HG03469 (cell line): ENCODE data around the gene SEZ6L.

Experiments
- ATAC-seq: cut with Tn5 transposase; IDR thresholded peaks from one replicate; pipeline ENCODE4 v1.9.1; 2021; ENCODE audit warnings: mild to moderate bottlenecking, moderate library complexity, moderate number of reproducible peaks; ENCODE audit not compliant: unreplicated experiment

Gene SEZ6L

DNA sequence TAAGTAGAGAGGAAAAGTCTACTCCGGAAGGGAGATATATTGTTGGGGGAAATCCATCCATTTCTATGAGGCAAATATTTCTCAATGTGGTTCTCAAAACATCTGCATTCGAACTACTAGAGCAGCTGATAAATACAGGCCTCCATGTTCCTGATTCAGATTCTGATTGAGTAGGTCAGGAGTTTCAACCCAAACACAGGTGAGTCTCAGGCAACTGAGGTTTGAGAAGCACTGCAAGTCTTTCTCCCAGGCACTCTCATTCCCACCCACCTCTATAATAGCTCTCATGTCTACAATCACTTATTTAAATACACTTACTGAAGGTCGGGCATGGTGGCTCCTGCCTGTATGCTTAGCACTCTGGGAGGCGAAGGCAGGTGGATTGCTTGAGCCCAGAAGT, 245.1 kb downstream of the SEZ6L start:
- ATAC-seq = no peak

DNA sequence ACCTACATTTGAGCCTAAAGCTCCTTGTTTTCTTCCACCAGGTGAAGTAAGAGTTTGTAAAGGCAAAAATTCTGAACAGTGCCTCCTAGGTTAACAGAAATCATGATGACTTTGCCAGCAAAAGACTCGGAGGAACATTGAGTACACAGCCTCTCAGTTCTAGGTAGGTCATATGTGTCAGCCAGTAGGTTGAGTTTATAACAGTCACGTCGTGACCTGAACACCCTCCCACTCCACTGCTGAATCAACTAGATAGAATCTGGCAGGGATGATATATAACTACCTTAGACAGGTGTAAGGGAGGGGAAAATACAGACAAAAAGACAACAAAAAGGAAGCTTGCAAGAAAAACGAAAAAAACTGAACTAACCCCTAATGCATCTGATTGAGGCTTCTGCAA, 247.0 kb downstream of the SEZ6L start:
- ATAC-seq = no peak

DNA sequence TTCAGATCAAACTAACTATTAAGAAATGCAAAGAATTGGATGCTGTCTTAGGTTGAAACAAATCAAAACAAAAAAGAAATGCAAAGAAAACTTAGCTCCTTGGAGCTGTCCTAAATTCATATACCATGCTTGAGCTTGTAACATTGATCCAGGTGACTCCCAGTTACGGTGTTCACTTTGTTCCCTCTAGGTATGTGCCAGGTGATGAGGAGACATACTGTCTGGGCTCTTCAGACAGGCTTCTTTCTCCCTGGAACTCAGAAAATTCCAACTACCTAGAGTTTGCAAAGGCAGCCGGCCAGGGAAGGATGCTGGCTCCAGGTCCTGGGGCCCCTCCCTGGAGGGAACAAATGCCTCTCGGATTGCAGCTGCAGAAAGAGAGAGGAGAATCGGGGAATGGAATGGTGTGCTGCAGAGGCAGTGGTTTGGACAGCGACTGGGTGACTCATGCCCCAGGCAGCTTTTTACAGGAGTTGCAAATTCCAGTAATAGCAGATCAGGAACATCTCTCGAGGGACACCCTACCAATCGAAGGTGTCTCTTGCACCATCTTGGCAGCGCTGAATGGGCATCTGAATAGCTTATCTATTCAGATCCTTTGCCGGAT, 247.5 kb downstream of the SEZ6L start:
- no peak for ATAC-seq

DNA sequence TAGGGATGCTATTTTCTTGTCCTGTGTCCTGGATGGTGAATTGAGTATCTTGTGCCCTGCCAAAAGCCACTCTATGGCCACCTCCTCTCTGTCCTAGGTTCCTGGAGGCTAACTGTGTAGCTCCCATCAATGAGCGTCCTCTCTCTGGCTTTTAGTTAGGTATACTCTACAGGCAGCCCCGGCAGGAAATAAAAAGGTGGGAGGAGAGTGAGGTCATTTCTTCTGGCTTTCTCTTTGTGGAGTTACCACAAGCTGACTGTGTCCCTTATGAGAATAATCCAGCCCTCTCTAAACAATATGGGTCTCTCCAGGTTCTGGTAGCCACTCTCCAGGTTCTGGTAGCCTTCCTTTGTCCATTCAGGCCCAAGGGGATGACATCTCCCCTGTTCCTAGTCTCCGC, 248.1 kb downstream of the SEZ6L start:
- ATAC-seq = no peak

DNA sequence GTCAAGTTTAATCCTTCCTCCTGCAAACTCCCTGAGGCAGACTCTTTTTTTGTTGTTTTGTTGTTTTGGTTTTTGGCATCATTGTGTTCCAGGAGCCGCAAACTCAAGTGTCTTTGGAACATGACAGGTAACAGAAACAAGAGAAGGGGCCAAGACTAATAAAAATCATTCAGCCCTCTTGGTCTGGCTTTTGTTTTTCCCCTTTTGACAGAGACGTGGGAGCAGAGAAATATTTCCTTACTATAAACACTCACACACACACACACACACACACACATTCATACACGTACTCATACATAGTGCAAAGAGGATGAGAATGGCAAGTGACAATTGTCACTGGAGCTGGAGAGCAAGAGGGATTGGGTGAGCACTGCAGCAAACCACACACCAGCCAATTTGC, 249.4 kb downstream of the SEZ6L start:
- no peak for ATAC-seq

DNA sequence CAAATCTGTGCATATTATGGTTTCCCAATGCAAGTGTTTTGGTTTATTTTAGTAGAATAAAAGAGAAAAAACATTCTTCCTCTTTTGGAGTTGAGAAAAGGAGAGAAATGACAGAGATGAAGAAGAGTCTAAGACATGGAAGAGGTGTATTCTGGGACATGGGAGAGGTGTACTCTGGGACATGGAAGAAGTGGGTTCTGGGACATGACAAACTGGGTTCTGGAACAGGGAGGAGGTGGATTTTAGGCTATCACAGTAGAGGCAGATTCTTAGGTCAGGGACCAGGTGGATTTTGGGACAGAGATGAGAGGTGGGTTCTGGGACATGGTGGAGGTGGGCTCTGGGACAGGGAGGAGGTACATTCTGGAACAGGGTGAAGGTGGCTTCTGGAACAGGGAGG, 257.7 kb downstream of the SEZ6L start:
- no peak for ATAC-seq

DNA sequence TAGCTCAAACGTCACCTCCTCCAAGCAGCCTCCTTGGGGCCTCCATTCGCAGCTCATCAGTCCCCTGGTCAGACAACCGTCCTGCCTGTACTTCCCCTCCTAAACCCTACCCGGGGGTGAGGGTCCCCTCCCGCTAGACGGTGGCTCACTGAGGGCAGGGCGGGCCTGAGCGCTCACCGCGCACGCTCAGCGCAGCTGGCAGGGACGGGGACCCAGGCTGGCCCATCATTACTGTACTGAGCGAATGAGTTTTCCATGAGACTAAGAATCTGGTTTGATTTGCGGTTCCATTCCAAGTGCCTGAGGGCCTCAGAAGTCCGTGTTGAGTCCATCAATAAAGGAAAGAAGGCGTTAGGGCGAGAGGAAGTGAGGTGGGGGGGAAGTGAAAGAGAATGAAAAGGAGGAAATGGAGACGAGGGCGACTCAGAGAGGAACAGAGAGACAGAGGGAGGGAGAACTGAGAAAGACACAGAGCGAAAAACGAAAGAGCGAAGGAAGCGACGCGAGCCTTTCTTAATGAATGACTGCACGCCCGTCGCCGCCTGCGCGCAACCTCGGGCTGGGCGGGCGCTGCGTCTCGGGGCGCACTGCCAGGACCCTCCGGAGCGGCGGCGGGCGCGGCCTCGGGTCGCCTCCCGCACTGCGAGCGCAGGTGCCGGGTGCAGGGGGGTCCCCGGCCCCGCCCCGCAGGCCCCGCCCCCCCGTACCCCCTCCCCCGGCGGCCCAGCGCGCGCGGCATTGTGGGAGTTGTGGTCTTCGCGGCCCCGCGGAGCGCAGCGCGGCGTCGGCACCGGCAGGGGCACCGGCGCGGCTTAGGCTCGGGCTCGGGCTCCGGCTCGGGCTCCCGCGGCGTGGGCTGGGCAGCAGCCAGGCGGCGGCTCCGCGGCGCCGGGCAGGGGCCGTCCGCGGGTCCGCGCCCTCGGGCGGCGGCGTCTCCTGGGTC, 259.5 kb downstream of the SEZ6L start, which contains the start of gene ASPHD2:
Gene ASPHD2, plus strand, starts transcription at position 746 of the 943 bp plus-strand sequence. CDS start 4,356 bp downstream, outside the sequence.
- peak; percentile 47 for ATAC-seq

DNA sequence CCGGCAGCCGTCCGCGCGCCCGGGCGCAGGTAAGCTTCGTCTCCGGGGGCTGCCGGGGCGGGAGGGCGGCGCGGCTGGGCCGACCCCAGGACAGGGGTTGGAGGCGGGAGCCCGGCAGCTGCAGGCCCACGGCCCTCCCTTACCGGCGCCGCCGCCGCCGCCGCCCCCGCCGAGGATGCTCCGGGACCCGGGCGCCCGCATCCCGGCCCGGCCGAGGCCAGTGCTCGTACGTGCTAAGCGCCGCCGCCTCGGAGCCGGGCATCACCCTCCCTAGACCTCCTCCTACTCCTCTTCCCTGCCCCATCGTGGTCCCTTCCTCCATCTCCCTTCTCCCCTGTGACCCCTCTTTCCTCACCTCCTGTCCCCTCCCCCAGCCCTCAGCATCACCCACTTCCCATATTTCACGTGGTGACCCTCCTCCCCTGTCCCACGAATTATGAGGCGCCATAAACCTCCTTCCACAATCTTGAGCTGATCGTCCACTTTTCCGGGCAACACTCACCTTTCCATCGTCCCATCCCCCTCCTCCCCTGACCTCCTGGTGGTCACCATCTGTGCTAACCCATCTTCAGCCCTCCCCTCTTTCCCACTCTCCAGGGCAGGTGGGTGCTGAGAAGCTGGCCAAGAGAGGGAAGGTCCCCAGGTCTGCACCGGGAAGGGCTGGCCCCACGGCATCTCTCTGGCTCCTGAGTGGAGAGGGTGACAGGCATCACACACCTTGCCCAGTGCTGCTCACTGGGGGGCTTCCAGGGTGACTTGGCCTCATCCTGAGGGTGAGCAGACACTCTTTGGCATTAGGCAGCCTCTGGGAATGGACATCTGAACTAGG, 260.4 kb downstream of the SEZ6L start:
- peak; percentile 1 for ATAC-seq

DNA sequence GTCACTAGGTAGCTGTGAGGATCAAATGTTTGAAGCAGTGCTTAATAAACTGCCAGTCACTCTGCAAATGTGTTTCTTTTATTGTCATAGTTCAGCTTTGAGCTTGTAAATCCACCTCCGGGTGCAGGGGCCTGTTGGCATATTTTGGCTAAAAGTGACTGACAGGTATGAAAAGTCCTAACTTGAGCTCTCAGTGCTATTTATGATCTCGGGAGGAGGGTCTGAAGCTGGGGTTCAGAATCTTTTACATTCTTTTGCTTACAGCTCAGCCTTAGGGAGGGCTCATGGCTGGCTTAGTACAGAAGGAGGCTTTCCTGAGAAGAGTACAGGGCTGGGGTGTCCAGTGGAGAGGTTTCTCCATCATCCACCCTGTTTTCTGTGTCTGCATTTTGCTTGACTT, 261.3 kb downstream of the SEZ6L start:
- no peak for ATAC-seq

DNA sequence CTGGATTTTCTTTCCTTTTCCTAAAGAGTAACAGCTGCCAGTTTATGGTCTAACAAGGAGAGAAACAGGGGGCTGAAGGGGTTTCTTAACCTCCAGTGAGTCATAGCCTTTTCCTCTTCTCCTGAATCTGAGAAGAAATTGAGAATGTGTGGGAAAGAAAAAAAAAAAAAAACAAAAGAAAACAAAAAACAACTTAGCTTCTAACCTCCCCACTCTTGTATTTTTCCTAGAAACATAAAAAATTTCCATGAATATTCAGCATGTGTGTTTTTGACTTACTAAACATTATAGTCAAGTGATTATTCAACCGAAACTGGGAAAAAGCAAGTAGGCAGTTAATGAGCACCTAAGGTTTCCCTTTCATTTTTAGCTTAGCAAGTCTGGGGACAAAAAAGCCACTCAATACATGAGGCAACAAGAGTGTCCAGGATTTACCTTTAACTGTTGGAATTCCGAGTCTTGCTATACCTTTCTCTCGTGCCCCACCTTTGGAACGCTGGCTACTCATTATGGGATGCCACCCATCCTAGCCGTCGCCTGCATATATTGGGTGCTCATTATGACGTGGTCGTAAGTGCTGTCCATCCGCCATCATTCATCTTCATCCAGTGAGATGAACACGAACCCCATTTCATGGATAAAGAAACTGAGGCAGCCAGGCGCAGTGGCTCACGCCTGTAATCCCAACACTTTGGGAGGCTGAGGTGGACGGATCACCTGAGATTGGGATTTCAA, 262.2 kb downstream of the SEZ6L start:
- ATAC-seq = no peak

DNA sequence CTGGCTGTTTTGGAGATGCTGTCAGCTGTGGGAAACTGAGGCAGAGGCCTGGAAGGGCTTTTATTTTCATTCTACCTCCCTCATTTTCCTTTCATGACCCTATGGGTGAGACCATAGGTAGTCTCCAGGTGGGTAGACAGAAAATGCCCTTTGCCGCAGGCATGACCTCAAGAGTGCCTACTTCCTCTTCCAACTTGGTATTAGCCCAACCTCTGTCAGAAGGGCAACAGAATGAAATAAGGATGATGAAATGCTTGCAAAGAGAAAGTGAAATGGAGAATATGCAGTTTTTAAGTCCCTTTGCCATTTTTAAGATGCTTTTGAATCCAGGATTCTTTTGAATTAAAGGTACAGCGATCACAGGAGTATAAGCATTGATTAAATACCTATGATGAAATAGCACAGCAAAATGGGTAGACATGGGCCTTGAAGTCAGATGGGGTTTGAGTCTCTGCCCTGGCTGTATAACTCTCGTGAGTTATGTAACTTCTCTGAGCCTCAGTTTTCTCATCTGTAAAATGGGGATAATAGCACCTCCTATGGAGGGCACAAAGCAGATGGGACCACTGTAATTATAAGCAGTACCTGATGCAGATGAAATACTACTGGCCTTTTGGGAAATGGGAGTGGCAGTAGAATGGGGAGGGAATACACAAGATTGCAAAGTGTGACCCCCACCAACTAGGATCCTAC, 263.5 kb downstream of the SEZ6L start:
- no peak for ATAC-seq
